ENCODE results near the gene FCN1. TPM values are rescaled to one million over a fixed set of nuclear protein-coding genes. Genes with fewer than 3 reads are reported as not detected.
"Not testable (repeated sequence)": the region's sequence is repeated elsewhere in the genome, so short reads cannot be mapped to it uniquely, and the experiment has no call there.

Gene FCN1
- total RNA-seq, 1 donor from 2014 or later, result 3.1 TPM

- peak; percentile 19 for DNase-seq (ENCODE audit: low spot score)
Measured at GRCh38 chr9:134872482-134873231, 45.1 kb downstream of the FCN1 start.

- DNase-seq (ENCODE audit: low spot score), result no peak
Measured at GRCh38 chr9:134871697-134872340, 45.9 kb downstream of the FCN1 start.

- no peak for DNase-seq (ENCODE audit: low spot score)
Measured at GRCh38 chr9:134870746-134871662, 46.7 kb downstream of the FCN1 start.

- DNase-seq (ENCODE audit: low spot score), result no peak
Measured at GRCh38 chr9:134870301-134870694, 47.4 kb downstream of the FCN1 start.

- DNase-seq (ENCODE audit: low spot score), result no peak
Measured at GRCh38 chr9:134869554-134870300, 48.0 kb downstream of the FCN1 start.

- DNase-seq (ENCODE audit: low spot score), result no peak
Measured at GRCh38 chr9:134868751-134869553, 48.8 kb downstream of the FCN1 start.

- DNase-seq (ENCODE audit: low spot score), result no peak
Measured at GRCh38 chr9:134867917-134868750, 49.6 kb downstream of the FCN1 start.

- DNase-seq (ENCODE audit: low spot score), result no peak
Measured at GRCh38 chr9:134864821-134865190, 52.9 kb downstream of the FCN1 start.

- DNase-seq (ENCODE audit: low spot score), result peak; percentile 42
Measured at GRCh38 chr9:134863941-134864820, 53.5 kb downstream of the FCN1 start.

GRCh38 chr9:134863306-134863902 lies 54.3 kb downstream of the FCN1 start:
- no peak for DNase-seq (ENCODE audit: low spot score)

GRCh38 chr9:134861595-134862334 lies 55.9 kb downstream of the FCN1 start:
- DNase-seq (ENCODE audit: low spot score), result no peak

- no peak for DNase-seq (ENCODE audit: low spot score)
Measured at GRCh38 chr9:134860510-134860909, 57.2 kb downstream of the FCN1 start.

GRCh38 chr9:134858051-134858841 lies 59.5 kb downstream of the FCN1 start:
- no peak for DNase-seq (ENCODE audit: low spot score)

- DNase-seq (ENCODE audit: low spot score), result not testable (repeated sequence)
Measured at GRCh38 chr9:134857451-134857850, 60.3 kb downstream of the FCN1 start.

GRCh38 chr9:134855900-134856377 lies 61.8 kb downstream of the FCN1 start:
- DNase-seq (ENCODE audit: low spot score), result no peak

All from ureter (tissue), 1 donor.